Coronary artery (tissue), 2 donors: ENCODE data around the gene TRPV4.
"Not testable (repeated sequence)": the region's sequence is repeated elsewhere in the genome, so short reads cannot be mapped to it uniquely, and the experiment has no call there.

Source experiments
- DNase-seq: peaks from one replicate; pipeline ENCODE4 v3.0.0-alpha.2; 2017; ENCODE audit warnings: low spot score
- H3K27ac ChIP-seq, 2 donors: fragments of 200-600 bp; sonication (generic); one replicate each; pipeline ENCODE4 v1.5.1; 2016 to 2019
- H3K4me3 ChIP-seq: fragments of 200-600 bp; sonication (generic); 2 replicates; pipeline ENCODE4 v1.5.1; 2016; ENCODE audit warnings: mild to moderate bottlenecking, moderate library complexity
- CTCF ChIP-seq: fragments of 200-600 bp; sonication (generic); IDR thresholded peaks from one replicate; pipeline ENCODE4 v1.5.1; 2019; ENCODE audit warnings: antibody characterized with exemption

Gene TRPV4

GRCh38 chr12:109858764-109859163, 25.6 kb upstream of the TRPV4 start:
- no peak for DNase-seq
- Histone ChIP-seq H3K4me3 (no peak overlapping the region), H3K27ac (no peak overlapping the region)
- no peak for TF ChIP-seq CTCF

GRCh38 chr12:109857715-109858114, 24.5 kb upstream of the TRPV4 start:
- DNase-seq = no peak
- Histone ChIP-seq H3K27ac (no peak overlapping the region), H3K4me3 (no peak overlapping the region)
- TF ChIP-seq CTCF = no peak

GRCh38 chr12:109855377-109855776, 22.2 kb upstream of the TRPV4 start:
- Histone ChIP-seq H3K4me3 (no peak overlapping the region), H3K27ac (no peak overlapping the region)
- no peak for DNase-seq
- no peak for TF ChIP-seq CTCF

- H3K4me3 ChIP-seq, H3K27ac ChIP-seq, DNase-seq: not testable (repeated sequence)
Observed at GRCh38 chr12:109850518-109850917, 17.3 kb upstream of the TRPV4 start.

GRCh38 chr12:109847142-109847735, 14.0 kb upstream of the TRPV4 start:
- no peak for DNase-seq
- H3K4me3 ChIP-seq = no peak overlapping the region
- TF ChIP-seq CTCF = no peak
- H3K27ac ChIP-seq = no peak overlapping the region

GRCh38 chr12:109845824-109846205, 12.6 kb upstream of the TRPV4 start:
- Histone ChIP-seq H3K4me3 (peak overlapping the region; percentile 59), H3K27ac (peak overlapping the region in 1 of 2 donors; percentile 36)
- DNase-seq = no peak

GRCh38 chr12:109844983-109845823, 12.0 kb upstream of the TRPV4 start:
- TF ChIP-seq CTCF = peak; percentile 98
- peak; percentile 84 for DNase-seq
- Histone ChIP-seq H3K27ac (no peak overlapping the region), H3K4me3 (peak overlapping the region; percentile 59)

More at GRCh38 chr12:109845824-109846205, 12.6 kb upstream of the TRPV4 start:
- TF ChIP-seq CTCF = no peak
